Measurements from ENCODE around the gene LGALS7B.

GRCh38 chr19:38780443-38780842, 8.6 kb upstream of the LGALS7B start:
- TF ChIP-seq, protein P1, sequence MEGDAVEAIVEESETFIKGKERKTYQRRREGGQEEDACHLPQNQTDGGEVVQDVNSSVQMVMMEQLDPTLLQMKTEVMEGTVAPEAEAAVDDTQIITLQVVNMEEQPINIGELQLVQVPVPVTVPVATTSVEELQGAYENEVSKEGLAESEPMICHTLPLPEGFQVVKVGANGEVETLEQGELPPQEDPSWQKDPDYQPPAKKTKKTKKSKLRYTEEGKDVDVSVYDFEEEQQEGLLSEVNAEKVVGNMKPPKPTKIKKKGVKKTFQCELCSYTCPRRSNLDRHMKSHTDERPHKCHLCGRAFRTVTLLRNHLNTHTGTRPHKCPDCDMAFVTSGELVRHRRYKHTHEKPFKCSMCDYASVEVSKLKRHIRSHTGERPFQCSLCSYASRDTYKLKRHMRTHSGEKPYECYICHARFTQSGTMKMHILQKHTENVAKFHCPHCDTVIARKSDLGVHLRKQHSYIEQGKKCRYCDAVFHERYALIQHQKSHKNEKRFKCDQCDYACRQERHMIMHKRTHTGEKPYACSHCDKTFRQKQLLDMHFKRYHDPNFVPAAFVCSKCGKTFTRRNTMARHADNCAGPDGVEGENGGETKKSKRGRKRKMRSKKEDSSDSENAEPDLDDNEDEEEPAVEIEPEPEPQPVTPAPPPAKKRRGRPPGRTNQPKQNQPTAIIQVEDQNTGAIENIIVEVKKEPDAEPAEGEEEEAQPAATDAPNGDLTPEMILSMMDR (IDR thresholded peaks at IDR 0.05), result no peak
- TF ChIP-seq JUND (IDR thresholded peaks at IDR 0.05) (no peak), POLR2AphosphoS5 (IDR thresholded peaks at IDR 0.05; ENCODE audit: low read depth, low read length) (no peak), RFX5 (IDR thresholded peaks at IDR 0.05; ENCODE audit: low read length) (no peak)

All from SK-N-SH (cell line).